Measurements from ENCODE around the gene MYH7B. TPM values are rescaled to one million over a fixed set of nuclear protein-coding genes. Genes with fewer than 3 reads are reported as not detected.
A peak's percentile ranks its signal among the peaks of the same experiment; 100 is the strongest.

MYH7B gene
- total RNA-seq, 2 donors from 2014 or later = 0.69 to 1.5 TPM

GRCh38 chr20:34977365-34978091 lies 21.9 kb downstream of the MYH7B start:
- no peak overlapping the region for H3K9ac ChIP-seq (ENCODE audit: low read depth in 2 of 2, low read length in 2 of 2)
- no peaks in the 10 kb centered on the region for H3K27me3 ChIP-seq
- H3K36me3 ChIP-seq = no peaks in the 10 kb centered on the region
- intact Hi-C loops (cut with DNase I) = no loop called here
- no peaks in the 10 kb centered on the region for H3K4me1 ChIP-seq
- H3K4me3 ChIP-seq = no peak overlapping the region
- H3K27ac ChIP-seq = no peak overlapping the region
- no peak for TF ChIP-seq CTCF (IDR thresholded peaks at IDR 0.05)
- H3K9me3 ChIP-seq = no peaks in the 10 kb centered on the region
- DNase-seq = no peak

GRCh38 chr20:34978092-34978744 lies 22.6 kb downstream of the MYH7B start:
- H3K4me3 ChIP-seq = no peak overlapping the region
- TF ChIP-seq CTCF (IDR thresholded peaks at IDR 0.05) = no peak
- H3K27ac ChIP-seq = no peak overlapping the region
- intact Hi-C loops (cut with DNase I) = no loop called here
- no peaks in the 10 kb centered on the region for H3K4me1 ChIP-seq
- H3K27me3 ChIP-seq = no peaks in the 10 kb centered on the region
- no peak overlapping the region for H3K9ac ChIP-seq (ENCODE audit: low read depth in 2 of 2, low read length in 2 of 2)
- no peaks in the 10 kb centered on the region for H3K36me3 ChIP-seq
- H3K9me3 ChIP-seq = no peaks in the 10 kb centered on the region
- DNase-seq = no peak

DNA sequence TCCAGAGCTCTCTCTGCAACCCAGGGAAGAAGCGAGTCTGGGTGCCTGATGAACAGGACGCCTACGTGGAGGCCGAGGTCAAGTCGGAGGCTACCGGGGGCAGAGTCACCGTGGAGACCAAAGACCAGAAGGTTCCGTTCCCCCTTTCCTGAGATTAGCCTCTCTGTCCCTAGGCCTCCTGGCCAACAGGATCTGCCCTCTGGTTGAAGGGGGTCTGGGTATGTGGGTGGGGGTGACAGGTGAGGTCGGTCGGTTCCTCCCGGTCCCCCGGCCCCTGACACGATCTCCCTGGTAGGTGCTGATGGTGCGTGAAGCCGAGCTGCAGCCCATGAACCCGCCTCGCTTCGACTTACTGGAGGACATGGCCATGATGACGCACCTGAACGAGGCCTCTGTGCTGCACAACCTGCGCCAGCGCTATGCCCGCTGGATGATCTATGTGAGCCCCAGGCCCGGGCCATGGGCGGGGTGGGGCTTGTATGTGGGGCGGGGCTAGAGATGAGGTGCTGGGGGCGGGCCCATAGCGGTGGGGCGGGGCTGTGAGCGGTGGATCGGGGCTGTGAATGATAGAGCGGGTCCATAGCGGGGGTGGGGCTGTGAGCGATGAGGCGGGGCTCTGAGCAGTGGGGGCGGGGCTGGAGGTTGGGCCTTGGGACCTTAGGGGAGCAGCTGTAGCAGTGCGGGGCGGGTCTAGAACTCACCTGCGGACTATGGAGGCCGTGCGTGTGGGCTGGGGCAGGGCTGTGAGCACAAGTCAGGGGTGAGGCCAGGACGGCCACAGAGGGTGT lies 23.9 kb downstream of the MYH7B start:
- intact Hi-C loops (cut with DNase I) = no loop called here
- Histone ChIP-seq H3K9ac (ENCODE audit: low read depth in 2 of 2, low read length in 2 of 2) (no peak overlapping the region), H3K27ac (no peak overlapping the region), H3K9me3 (no peaks in the 10 kb centered on the region), H3K4me3 (no peak overlapping the region), H3K36me3 (no peaks in the 10 kb centered on the region), H3K4me1 (peaks cover 11% of the 10 kb centered on the region), H3K27me3 (no peaks in the 10 kb centered on the region)
- no peak for TF ChIP-seq CTCF (IDR thresholded peaks at IDR 0.05)
- peak; percentile 41 for DNase-seq

GRCh38 chr20:34980543-34981233 lies 25.0 kb downstream of the MYH7B start:
- Histone ChIP-seq H3K4me1 (peaks cover 11% of the 10 kb centered on the region), H3K27ac (no peak overlapping the region), H3K36me3 (no peaks in the 10 kb centered on the region), H3K4me3 (no peak overlapping the region), H3K27me3 (no peaks in the 10 kb centered on the region), H3K9me3 (no peaks in the 10 kb centered on the region), H3K9ac (ENCODE audit: low read depth in 2 of 2, low read length in 2 of 2) (no peak overlapping the region)
- peak; percentile 67 for DNase-seq
- TF ChIP-seq CTCF (IDR thresholded peaks at IDR 0.05) = no peak
- intact Hi-C loops (cut with DNase I) = no loop called here
